HepG2 (cell line): ENCODE measurements around the gene MADCAM1. TPM values are rescaled to one million over a fixed set of nuclear protein-coding genes. Genes with fewer than 3 reads are reported as not detected.

Source experiments
- ARNTL ChIP-seq: sonication (generic); formaldehyde crosslinking; IDR thresholded peaks from 2 replicates; pipeline ENCODE4 v1.4.0; 2020; ENCODE audit warnings: mild to moderate bottlenecking, missing genetic modification reagents
- ELF1 ChIP-seq: sonication (generic); formaldehyde crosslinking; IDR thresholded peaks from 2 replicates; pipeline ENCODE4 v1.4.0; 2020; ENCODE audit warnings: missing genetic modification reagents
- FOSL2 ChIP-seq: sonication (generic); formaldehyde crosslinking; IDR thresholded peaks from 2 replicates; pipeline ENCODE4 v1.4.0; 2020; ENCODE audit warnings: missing genetic modification reagents
- HINFP ChIP-seq: sonication (generic); formaldehyde crosslinking; IDR thresholded peaks from 2 replicates; pipeline ENCODE4 v1.4.0; 2020; ENCODE audit warnings: low read depth, mild to moderate bottlenecking, missing genetic modification reagents
- KLF9 ChIP-seq: IDR thresholded peaks from 2 replicates; pipeline ENCODE4 v1.6.1; 2016; ENCODE audit warnings: low read depth
- MTA1 ChIP-seq: sonication (generic); formaldehyde crosslinking; IDR thresholded peaks from 2 replicates; pipeline ENCODE4 v1.4.0; 2020; ENCODE audit warnings: missing genetic modification reagents, mild to moderate bottlenecking, borderline replicate concordance
- MTA3 ChIP-seq: sonication (generic); formaldehyde crosslinking; IDR thresholded peaks from 2 replicates; pipeline ENCODE4 v1.4.0; 2020; ENCODE audit warnings: missing genetic modification reagents
- MTF1 ChIP-seq: sonication (generic); formaldehyde crosslinking; IDR thresholded peaks from 2 replicates; pipeline ENCODE4 v1.5.0; 2020; ENCODE audit warnings: missing genetic modification reagents
- SALL2 ChIP-seq: sonication (generic); formaldehyde crosslinking; IDR thresholded peaks from 2 replicates; pipeline ENCODE4 v1.8.1; 2023; ENCODE audit warnings: mild to moderate bottlenecking, missing genetic modification reagents, inconsistent platforms
- SMYD3 ChIP-seq: sonication (generic); formaldehyde crosslinking; IDR thresholded peaks from 2 replicates; pipeline ENCODE4 v1.8.1; 2023; ENCODE audit warnings: mild to moderate bottlenecking, missing genetic modification reagents
- TEF ChIP-seq: sonication (generic); formaldehyde crosslinking; IDR thresholded peaks from 2 replicates; pipeline ENCODE4 v1.5.0; 2020; ENCODE audit warnings: missing genetic modification reagents
- TOE1 ChIP-seq: sonication (generic); formaldehyde crosslinking; IDR thresholded peaks from 2 replicates; pipeline ENCODE4 v1.4.0; 2020; ENCODE audit warnings: mild to moderate bottlenecking, missing genetic modification reagents
- XRCC5 ChIP-seq: fragments of 200-400 bp; formaldehyde crosslinking; optimal IDR thresholded peaks from 2 replicates; pipeline ENCODE3; 2017; ENCODE audit warnings: mild to moderate bottlenecking, low read length
- ZBTB4 ChIP-seq: sonication (generic); formaldehyde crosslinking; IDR thresholded peaks from 2 replicates; pipeline ENCODE4 v1.4.0; 2020; ENCODE audit warnings: missing genetic modification reagents, mild to moderate bottlenecking, borderline replicate concordance
- ZBTB8A ChIP-seq: sonication (generic); formaldehyde crosslinking; IDR thresholded peaks from 2 replicates; pipeline ENCODE4 v1.4.0; 2020; ENCODE audit warnings: mild to moderate bottlenecking, low read depth, missing genetic modification reagents, borderline replicate concordance
- ZFP36 ChIP-seq: fragments of 150-350 bp; IDR thresholded peaks from 2 replicates; pipeline ENCODE4 v1.6.1; 2018; ENCODE audit warnings: borderline replicate concordance, low read length, low read depth; ENCODE audit not compliant: partially characterized antibody
- ZNF343 ChIP-seq: sonication (generic); formaldehyde crosslinking; IDR thresholded peaks from 2 replicates; pipeline ENCODE4 v1.4.0; 2020; ENCODE audit warnings: mild to moderate bottlenecking, missing genetic modification reagents
- ZNF543 ChIP-seq: sonication (generic); formaldehyde crosslinking; IDR thresholded peaks from 2 replicates; pipeline ENCODE4 v1.4.0; 2020; ENCODE audit warnings: mild to moderate bottlenecking, missing genetic modification reagents
- ZNF607 ChIP-seq: sonication (generic); formaldehyde crosslinking; IDR thresholded peaks from 2 replicates; pipeline ENCODE4 v1.5.1; 2020; ENCODE audit warnings: missing genetic modification reagents, mild to moderate bottlenecking, borderline replicate concordance
- ZNF619 ChIP-seq: sonication (generic); formaldehyde crosslinking; IDR thresholded peaks from 2 replicates; pipeline ENCODE4 v1.4.0; 2020; ENCODE audit warnings: mild to moderate bottlenecking, missing genetic modification reagents
- ZNF768 ChIP-seq: sonication (generic); formaldehyde crosslinking; IDR thresholded peaks from 2 replicates; pipeline ENCODE4 v1.4.0; 2020; ENCODE audit warnings: missing genetic modification reagents
- ZNF816 ChIP-seq: sonication (generic); formaldehyde crosslinking; IDR thresholded peaks from 2 replicates; pipeline ENCODE4 v1.8.0; 2022; ENCODE audit warnings: missing genetic modification reagents, mild to moderate bottlenecking, borderline replicate concordance
- polyA plus RNA-seq, 8 experiments: library from polyadenylated mRNA; depleted of rRNA in 3 of 8; stranded (reverse) in 7 of 8; unstranded in 1 of 8; fragments of >200 nt; fragmentation: Illumina TruSeq in 4 of 8; extraction: Trizol in 4 of 8; gene quantifications; 2 replicates each; pipeline versions ENCODE4 v1.2.1 to v1.2.3, GENCODE V29; 2011 to 2016; ENCODE audit warnings: low read depth in 4 of 8, missing spikeins in 1 of 8, mixed read lengths in 1 of 8; ENCODE audit not compliant: insufficient read depth in 1 of 8
- total RNA-seq, 5 experiments: library from RNA; depleted of rRNA; stranded (reverse); fragments of >200 nt; fragmentation: Illumina TruSeq; extraction: Trizol; gene quantifications; 2 replicates each; pipeline ENCODE4 v1.2.3, GENCODE V29; 2016; ENCODE audit warnings: low read depth in 1 of 5
- TF ChIP-seq, protein P1 (sequence below): IDR thresholded peaks from 2 replicates; pipeline ENCODE4 v1.6.1; 2016; ENCODE audit warnings: missing compliant biosample characterization, missing genetic modification reagents, borderline replicate concordance

Gene MADCAM1
- total and polyA plus RNA-seq, 2 of the 13 experiments (the other 11 are each of a cell fraction or from before 2014, with no cell fraction given), result 0.29 to 0.33 TPM

DNA sequence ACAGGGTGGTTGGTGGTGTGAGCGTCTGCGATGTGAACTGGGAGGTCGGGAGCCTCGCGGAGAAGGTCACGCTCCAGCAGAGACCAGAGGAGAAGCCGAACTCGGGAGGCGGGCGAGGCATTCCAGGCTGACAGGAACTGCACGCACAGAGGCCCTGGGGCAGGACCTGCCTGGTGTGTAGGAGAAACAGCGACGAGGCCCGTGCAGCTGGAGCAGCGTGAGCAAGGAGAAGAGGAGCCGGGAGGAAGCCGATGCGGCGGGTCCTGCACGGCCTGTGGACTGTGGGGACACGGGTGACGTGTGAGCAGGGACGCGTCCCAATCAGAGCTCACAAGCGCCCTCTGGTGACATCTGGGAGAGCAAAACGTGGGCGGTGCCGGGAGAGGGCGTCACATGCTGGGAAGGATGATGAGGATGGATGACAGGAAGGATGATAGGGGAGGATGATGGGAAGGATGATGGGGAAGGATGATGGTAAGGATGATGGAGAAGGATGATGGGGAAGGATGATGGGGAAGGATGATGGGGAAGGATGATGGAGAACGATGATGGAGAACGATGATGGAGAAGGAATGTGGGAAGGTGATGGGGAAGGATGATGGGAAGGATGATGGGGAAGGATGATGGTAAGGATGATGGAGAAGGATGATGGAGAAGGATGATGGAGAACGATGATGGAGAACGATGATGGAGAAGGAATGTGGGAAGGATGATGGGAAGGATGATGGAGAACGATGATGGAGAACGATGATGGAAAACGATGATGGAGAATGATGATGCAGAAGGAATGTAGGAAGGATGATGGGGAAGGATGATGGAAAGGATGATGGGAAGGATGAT is 16.1 kb upstream of the MADCAM1 start (continued):
- no peak for TF ChIP-seq TEF (CRISPR knock-in tag)
- TF ChIP-seq MTF1 (CRISPR knock-in tag), result no peak
- 0 out of 2 replicates have a peak, but pooled peaks have one; percentile 75 for TF ChIP-seq ZNF619 (CRISPR knock-in tag)
- no peak for TF ChIP-seq ZNF816 (CRISPR knock-in tag)
- TF ChIP-seq ARNTL, result peak; percentile 28; the same call in 1 of the 2 replicates
- TF ChIP-seq SALL2, result peak; percentile 57; the same call in 1 of the 2 replicates
- peak; percentile 88; the same call in 1 of the 2 replicates for TF ChIP-seq MTA1 (CRISPR knock-in tag)
- TF ChIP-seq TOE1 (CRISPR knock-in tag), result no peak
- no peak for TF ChIP-seq ZBTB4 (CRISPR knock-in tag)
- peak; percentile 83 for TF ChIP-seq XRCC5
- TF ChIP-seq ZFP36, result no peak
- no peak for TF ChIP-seq ZNF768
- TF ChIP-seq, protein P1, sequence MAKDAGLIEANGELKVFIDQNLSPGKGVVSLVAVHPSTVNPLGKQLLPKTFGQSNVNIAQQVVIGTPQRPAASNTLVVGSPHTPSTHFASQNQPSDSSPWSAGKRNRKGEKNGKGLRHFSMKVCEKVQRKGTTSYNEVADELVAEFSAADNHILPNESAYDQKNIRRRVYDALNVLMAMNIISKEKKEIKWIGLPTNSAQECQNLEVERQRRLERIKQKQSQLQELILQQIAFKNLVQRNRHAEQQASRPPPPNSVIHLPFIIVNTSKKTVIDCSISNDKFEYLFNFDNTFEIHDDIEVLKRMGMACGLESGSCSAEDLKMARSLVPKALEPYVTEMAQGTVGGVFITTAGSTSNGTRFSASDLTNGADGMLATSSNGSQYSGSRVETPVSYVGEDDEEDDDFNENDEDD (CRISPR knock-in tag), result 0 out of 2 replicates have a peak, but pooled peaks have one; percentile 27
- TF ChIP-seq MTA3, result no peak
- TF ChIP-seq FOSL2, result peak; percentile 25; the same call in 1 of the 2 replicates
- no peak for TF ChIP-seq ZNF543 (CRISPR knock-in tag)
- no peak for TF ChIP-seq ZBTB8A (CRISPR knock-in tag)
- TF ChIP-seq KLF9, result no peak
- no peak for TF ChIP-seq ELF1 (CRISPR knock-in tag)
- no peak for TF ChIP-seq ZNF343
- no peak for TF ChIP-seq SMYD3 (CRISPR knock-in tag)
- peak; percentile 62; the same call in 1 of the 2 replicates for TF ChIP-seq ZNF607 (CRISPR knock-in tag)
- peak; percentile 34; the same call in 1 of the 2 replicates for TF ChIP-seq HINFP (CRISPR knock-in tag)
